Stomach (tissue), 9 donors: ENCODE measurements around the gene INF2. TPM values are rescaled to one million over a fixed set of nuclear protein-coding genes. Genes with fewer than 3 reads are reported as not detected.
A peak's percentile ranks its signal among the peaks of the same experiment; 100 is the strongest.

Experiments
- DNase-seq, 2 donors: peaks; one replicate each; pipeline versions ENCODE4 v3.0.0 to v3.0.0-alpha.2; 2013 to 2019
- H3K27ac ChIP-seq, 5 donors: fragments of 200-600 bp in 4 of 5; sonication (generic) in 4 of 5; one replicate each; pipeline ENCODE4 v1.5.1; 2013 to 2019; ENCODE audit warnings: mild to moderate bottlenecking in 1 of 5, moderate library complexity in 1 of 5
- H3K27me3 ChIP-seq, 3 donors: fragments of 200-600 bp; sonication (generic); one replicate each; pipeline ENCODE4 v1.5.1; 2017 to 2019; ENCODE audit warnings: mixed run types in 1 of 3
- H3K36me3 ChIP-seq, 4 donors: fragments of 200-600 bp; sonication (generic); 1 replicate in 3 of 4; 2 replicates in 1 of 4; pipeline ENCODE4 v1.5.1; 2016 to 2019
- H3K4me1 ChIP-seq, 4 donors: fragments of 200-600 bp; sonication (generic); one replicate each; pipeline ENCODE4 v1.5.1; 2016 to 2019
- H3K4me3 ChIP-seq, 4 donors: fragments of 200-600 bp; sonication (generic) in 3 of 4; one replicate each; pipeline ENCODE4 v1.5.1; 2016 to 2019; ENCODE audit warnings: mild to moderate bottlenecking in 1 of 4
- H3K9me3 ChIP-seq, 4 donors: fragments of 200-600 bp; sonication (generic); one replicate each; pipeline ENCODE4 v1.5.1; 2016 to 2019
- EP300 ChIP-seq: sonication (generic); formaldehyde crosslinking; IDR thresholded peaks from one replicate; pipeline ENCODE4 v1.6.1; 2017; ENCODE audit warnings: antibody characterized with exemption
- POLR2A ChIP-seq, 4 donors: fragments of 450-650 bp; IDR thresholded peaks; one replicate each; pipeline ENCODE4 v1.6.1; 2016; ENCODE audit warnings: antibody characterized with exemption in 4 of 4, control low read depth in 2 of 4, mild to moderate bottlenecking in 1 of 4, moderate library complexity in 1 of 4
- POLR2AphosphoS5 ChIP-seq, 3 donors: sonication (generic); formaldehyde crosslinking; IDR thresholded peaks; one replicate each; pipeline ENCODE4 v1.6.1; 2016; ENCODE audit warnings: antibody characterized with exemption in 3 of 3
- WGBS, 5 donors: extraction: QIAGEN DNeasy Blood & Tissue Kit in 3 of 5; methylation state at CpG; one replicate each; pipeline versions ENCODE4 v1.1.5 to v1.1.7; 2013 to 2018; 5-methylcytosine and 5-hydroxymethylcytosine counted together
- intact Hi-C: fragments of 100-400 bp; cut with DNase I; formaldehyde crosslinking; loops from one replicate; pipeline ENCODE4 v1.15.1; 2023; ENCODE audit warnings: low total_unique reads
- polyA plus RNA-seq, 3 donors: library from polyadenylated mRNA; stranded (reverse); fragments of 200-250 nt; gene quantifications; one replicate each; pipeline ENCODE4 v1.2.3, GENCODE V29; 2013
- total RNA-seq, 5 donors: library from RNA; depleted of rRNA; stranded (reverse); fragments of >200 nt; gene quantifications; one replicate each; pipeline versions ENCODE4 v1.1.0 to v1.2.3, GENCODE V29; 2014 to 2016
- TF ChIP-seq, protein P1 (sequence below), 7 experiments: fragments of 450-650 bp in 4 of 7; fragments of 200-600 bp in 3 of 7; sonication (generic) in 3 of 7; IDR thresholded peaks; one replicate each; pipeline ENCODE4 v1.5.1; 2016 to 2019; ENCODE audit warnings: antibody characterized with exemption in 7 of 7, control low read depth in 2 of 7, mild to moderate bottlenecking in 1 of 7
- donor health status: healthy with polysubstance abuse.
- donor health status: Bipolar disorder and iron deficiency.
- donor health status: healthy.

INF2 gene
- total and polyA plus RNA-seq, 8 donors = 45.9 to 385 (median 146) TPM

DNA sequence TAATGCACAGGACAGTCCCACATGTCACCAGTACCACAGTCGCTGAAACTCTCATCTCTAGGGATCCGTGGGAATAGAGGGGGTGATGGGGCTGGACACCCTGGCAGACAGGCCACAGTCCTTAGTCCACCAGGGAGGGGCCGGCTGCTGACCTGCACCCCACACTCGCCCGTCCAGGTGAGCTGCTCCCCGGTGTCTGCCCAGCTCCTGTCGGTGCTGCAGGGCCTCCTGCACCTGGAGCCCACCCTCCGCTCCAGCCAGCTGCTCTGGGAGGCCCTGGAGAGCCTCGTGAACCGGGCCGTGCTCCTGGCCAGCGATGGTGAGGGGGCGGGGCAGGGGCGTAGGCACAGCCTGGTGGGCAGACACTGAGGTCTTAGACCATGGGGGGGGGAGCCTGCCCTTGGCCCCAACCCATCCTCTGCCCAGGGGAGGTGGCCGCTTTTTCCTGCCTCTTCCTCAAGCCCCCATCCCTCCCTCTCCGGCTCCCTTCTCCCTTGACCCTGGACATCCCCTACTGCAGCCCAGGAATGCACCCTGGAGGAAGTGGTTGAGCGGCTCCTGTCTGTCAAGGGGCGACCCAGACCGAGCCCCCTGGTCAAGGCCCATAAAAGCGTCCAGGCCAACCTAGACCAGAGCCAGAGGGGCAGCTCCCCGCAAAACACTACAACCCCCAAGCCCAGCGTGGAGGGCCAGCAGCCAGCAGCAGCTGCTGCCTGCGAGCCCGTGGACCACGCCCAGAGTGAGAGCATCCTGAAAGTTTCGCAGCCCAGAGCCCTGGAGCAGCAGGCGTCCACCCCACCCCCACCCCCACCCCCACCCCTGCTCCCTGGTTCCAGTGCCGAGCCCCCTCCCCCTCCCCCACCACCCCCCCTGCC, 17.6 kb downstream of the INF2 start:
- Histone ChIP-seq H3K4me3 (no peak overlapping the region), H3K27me3 (no peaks in the 10 kb centered on the region), H3K4me1 (peaks cover 4 to 22% (median 16%) of the 10 kb centered on the region in 4 donors), H3K9me3 (no peaks in the 10 kb centered on the region), H3K36me3 (peaks cover 48 to 87% (median 81%) of the 10 kb centered on the region in 4 donors), H3K27ac (no peak overlapping the region)
- no peak for TF ChIP-seq EP300
- no peak for TF ChIP-seq POLR2AphosphoS5 (IDR thresholded peaks at IDR 0.05)
- TF ChIP-seq, protein P1, sequence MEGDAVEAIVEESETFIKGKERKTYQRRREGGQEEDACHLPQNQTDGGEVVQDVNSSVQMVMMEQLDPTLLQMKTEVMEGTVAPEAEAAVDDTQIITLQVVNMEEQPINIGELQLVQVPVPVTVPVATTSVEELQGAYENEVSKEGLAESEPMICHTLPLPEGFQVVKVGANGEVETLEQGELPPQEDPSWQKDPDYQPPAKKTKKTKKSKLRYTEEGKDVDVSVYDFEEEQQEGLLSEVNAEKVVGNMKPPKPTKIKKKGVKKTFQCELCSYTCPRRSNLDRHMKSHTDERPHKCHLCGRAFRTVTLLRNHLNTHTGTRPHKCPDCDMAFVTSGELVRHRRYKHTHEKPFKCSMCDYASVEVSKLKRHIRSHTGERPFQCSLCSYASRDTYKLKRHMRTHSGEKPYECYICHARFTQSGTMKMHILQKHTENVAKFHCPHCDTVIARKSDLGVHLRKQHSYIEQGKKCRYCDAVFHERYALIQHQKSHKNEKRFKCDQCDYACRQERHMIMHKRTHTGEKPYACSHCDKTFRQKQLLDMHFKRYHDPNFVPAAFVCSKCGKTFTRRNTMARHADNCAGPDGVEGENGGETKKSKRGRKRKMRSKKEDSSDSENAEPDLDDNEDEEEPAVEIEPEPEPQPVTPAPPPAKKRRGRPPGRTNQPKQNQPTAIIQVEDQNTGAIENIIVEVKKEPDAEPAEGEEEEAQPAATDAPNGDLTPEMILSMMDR (IDR thresholded peaks at IDR 0.05) = no peak
- TF ChIP-seq POLR2A (IDR thresholded peaks at IDR 0.05) = no peak
- WGBS, 5 donors = 60 to 67% (median 60%) methylated on average over 19 to 27 of the region's 28 CpGs
- intact Hi-C loops = loop anchor here (5.0 kb wide), 1 partner anchor 50 kb away; no protein-coding TSS in a partner anchor
- DNase-seq = peak in 1 of 2 donors; percentile 61

DNA sequence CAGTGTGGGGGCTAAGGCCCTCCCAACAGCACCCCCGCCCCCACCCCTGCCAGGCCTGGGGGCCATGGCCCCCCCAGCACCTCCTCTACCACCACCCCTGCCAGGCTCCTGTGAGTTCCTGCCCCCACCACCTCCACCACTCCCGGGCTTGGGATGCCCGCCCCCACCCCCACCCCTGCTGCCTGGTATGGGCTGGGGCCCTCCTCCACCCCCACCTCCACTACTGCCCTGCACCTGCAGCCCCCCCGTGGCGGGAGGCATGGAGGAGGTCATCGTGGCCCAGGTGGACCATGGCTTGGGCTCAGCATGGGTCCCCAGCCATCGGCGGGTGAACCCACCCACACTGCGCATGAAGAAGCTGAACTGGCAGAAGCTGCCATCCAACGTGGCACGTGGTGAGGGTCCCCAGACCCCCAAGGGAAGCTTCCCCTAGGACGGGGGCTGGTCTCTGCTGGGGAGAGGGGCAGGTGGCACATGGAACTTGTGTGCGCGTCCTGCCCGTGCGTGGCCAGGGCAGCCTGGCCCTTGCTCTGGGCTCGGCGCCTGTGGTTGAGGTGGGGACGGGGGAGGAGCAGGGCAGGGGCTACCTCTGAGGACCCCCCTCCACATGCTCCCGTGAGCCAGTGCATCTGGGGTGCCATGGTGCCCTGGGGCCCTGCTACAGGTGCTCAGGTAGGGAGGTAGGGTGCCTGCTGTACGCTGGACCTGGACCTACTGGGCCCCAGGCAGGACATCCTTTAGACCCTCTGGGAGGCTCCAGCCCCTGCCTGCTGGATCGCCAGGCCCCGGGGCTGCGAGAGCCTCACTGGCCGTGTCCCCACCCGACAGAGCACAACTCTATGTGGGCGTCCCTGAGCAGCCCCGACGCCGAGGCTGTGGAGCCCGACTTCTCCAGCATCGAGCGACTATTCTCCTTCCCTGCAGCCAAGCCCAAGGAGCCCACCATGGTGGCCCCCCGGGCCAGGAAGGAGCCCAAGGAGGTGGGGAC, 18.5 kb downstream of the INF2 start:
- Histone ChIP-seq H3K27me3 (no peaks in the 10 kb centered on the region), H3K36me3 (peaks cover 50 to 87% (median 81%) of the 10 kb centered on the region in 4 donors), H3K4me1 (peaks cover 4 to 22% (median 16%) of the 10 kb centered on the region in 4 donors), H3K27ac (no peak overlapping the region), H3K9me3 (no peaks in the 10 kb centered on the region), H3K4me3 (no peak overlapping the region)
- intact Hi-C loops = loop anchor here (5.0 kb wide), 1 partner anchor 51 kb away; no protein-coding TSS in a partner anchor
- WGBS, 5 donors = 60 to 68% (median 66%) methylated on average over 8 to 34 of the region's 34 CpGs
- TF ChIP-seq EP300 (no peak), POLR2A (IDR thresholded peaks at IDR 0.05) (no peak), POLR2AphosphoS5 (IDR thresholded peaks at IDR 0.05) (no peak)
- TF ChIP-seq, protein P1 (IDR thresholded peaks at IDR 0.05) = no peak
- DNase-seq = no peak

DNA sequence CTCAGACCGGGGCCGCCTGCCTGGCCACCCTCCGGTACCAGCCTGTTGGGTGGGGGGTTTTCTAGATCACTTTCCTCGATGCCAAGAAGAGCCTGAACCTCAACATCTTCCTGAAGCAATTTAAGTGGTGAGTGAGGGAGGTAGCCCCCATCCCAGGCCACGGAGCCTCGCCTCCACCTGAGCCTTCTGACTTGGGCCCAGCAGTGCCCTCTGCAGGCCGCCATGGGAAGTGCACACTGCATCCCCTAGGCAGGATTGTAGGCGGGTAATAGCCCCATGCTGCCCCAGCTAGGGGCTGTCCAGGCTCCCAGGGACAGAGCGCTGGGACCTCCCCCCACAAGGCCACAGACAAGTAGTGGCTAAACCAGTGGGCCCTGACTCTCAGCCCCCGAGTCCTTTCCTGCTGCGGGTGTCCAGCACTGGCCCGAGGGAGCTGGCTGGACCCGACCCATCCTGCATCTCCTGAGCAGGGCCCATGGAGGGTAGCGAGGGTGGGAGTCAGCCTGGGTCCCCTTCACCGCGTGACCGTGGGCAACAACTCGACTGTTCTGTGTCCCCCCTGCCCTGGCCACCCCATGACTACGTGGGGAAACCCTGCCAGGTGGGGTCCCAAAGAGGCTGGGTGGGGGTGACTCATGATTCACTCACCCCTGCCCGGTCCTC, 19.3 kb downstream of the INF2 start:
- TF ChIP-seq POLR2AphosphoS5 (IDR thresholded peaks at IDR 0.05) = peak in 1 of 3 donors; percentile 43
- no peak for TF ChIP-seq EP300
- TF ChIP-seq, protein P1 (IDR thresholded peaks at IDR 0.05) = peak in 6 of 7 experiments; percentile 64 to 99 (median 98)
- peaks cover 50 to 87% (median 81%) of the 10 kb centered on the region in 4 donors for H3K36me3 ChIP-seq
- H3K27ac ChIP-seq = no peak overlapping the region
- H3K9me3 ChIP-seq = no peaks in the 10 kb centered on the region
- H3K4me1 ChIP-seq = peaks cover 4 to 24% (median 16%) of the 10 kb centered on the region in 4 donors
- no peak overlapping the region for H3K4me3 ChIP-seq
- peak; percentile 81 to 89 for DNase-seq
- no peaks in the 10 kb centered on the region for H3K27me3 ChIP-seq
- 26 to 58% (median 53%) methylated on average over 7 to 20 of the region's 20 CpGs for WGBS, 5 donors
- intact Hi-C loops = loop anchor here (5.0 kb wide), 1 partner anchor 51 kb away; no protein-coding TSS in a partner anchor
